H9 (cell line): ENCODE measurements around the gene PEDS1. TPM values are rescaled to one million over a fixed set of nuclear protein-coding genes. Genes with fewer than 3 reads are reported as not detected.

ENCODE experiments used
- DNase-seq: peaks from one replicate; pipeline ENCODE4 v3.0.0-alpha.2; 2017
- H2AFZ ChIP-seq: one replicate; pipeline ENCODE4 v1.6.1; 2013; ENCODE audit warnings: mild to moderate bottlenecking, low read length, control low read depth, moderate library complexity
- H2AK5ac ChIP-seq: 2 replicates; pipeline ENCODE4 v1.6.1; 2013; ENCODE audit warnings: low read length, control low read depth, mixed read lengths; ENCODE audit not compliant: insufficient read length
- H2BK120ac ChIP-seq: one replicate; pipeline ENCODE4 v1.6.1; 2013; ENCODE audit warnings: low read depth, mild to moderate bottlenecking, low read length, control low read depth, inconsistent platforms; ENCODE audit not compliant: poor library complexity, severe bottlenecking
- H2BK12ac ChIP-seq: 2 replicates; pipeline ENCODE4 v1.6.1; 2013; ENCODE audit warnings: low read length, control low read depth, mixed read lengths, low read depth; ENCODE audit not compliant: insufficient read length
- H2BK15ac ChIP-seq: 2 replicates; pipeline ENCODE4 v1.6.1; 2013; ENCODE audit warnings: low read depth, low read length, control low read depth
- H2BK20ac ChIP-seq: one replicate; pipeline ENCODE4 v1.6.1; 2013; ENCODE audit warnings: low read depth, mild to moderate bottlenecking, low read length, control low read depth, inconsistent platforms; ENCODE audit not compliant: poor library complexity, severe bottlenecking
- H2BK5ac ChIP-seq: 2 replicates; pipeline ENCODE4 v1.6.1; 2013; ENCODE audit warnings: low read length, control low read depth, mixed read lengths; ENCODE audit not compliant: insufficient read length
- H3K14ac ChIP-seq: 2 replicates; pipeline ENCODE4 v1.6.1; 2013; ENCODE audit warnings: low read length, control low read depth; ENCODE audit not compliant: insufficient read depth
- H3K18ac ChIP-seq: 2 replicates; pipeline ENCODE4 v1.6.1; 2013; ENCODE audit warnings: low read depth, mild to moderate bottlenecking, mixed read lengths, low read length, control low read depth; ENCODE audit not compliant: insufficient read length
- H3K23ac ChIP-seq: 2 replicates; pipeline ENCODE4 v1.6.1; 2013; ENCODE audit warnings: low read length, control low read depth, mixed read lengths, low read depth; ENCODE audit not compliant: insufficient read length
- H3K23me2 ChIP-seq: 2 replicates; pipeline ENCODE4 v1.6.1; 2013; ENCODE audit warnings: low read depth, mild to moderate bottlenecking, mixed read lengths, low read length, control low read depth; ENCODE audit not compliant: insufficient read length, poor library complexity, severe bottlenecking
- H3K27ac ChIP-seq: 2 replicates; pipeline ENCODE4 v1.5.1; 2013; ENCODE audit warnings: low read length, control low read depth, mixed read lengths, low read depth; ENCODE audit not compliant: insufficient read length
- H3K27me3 ChIP-seq: 2 replicates; pipeline ENCODE4 v1.6.1; 2013; ENCODE audit warnings: low read length, control low read depth, inconsistent platforms; ENCODE audit not compliant: insufficient read depth
- H3K4ac ChIP-seq: 2 replicates; pipeline ENCODE4 v1.6.1; 2013; ENCODE audit warnings: low read depth, mild to moderate bottlenecking, control low read depth, inconsistent platforms, low read length, moderate library complexity
- H3K4me1 ChIP-seq: 2 replicates; pipeline ENCODE4 v1.6.1; 2013; ENCODE audit warnings: low read length, control low read depth, inconsistent platforms; ENCODE audit not compliant: insufficient read depth
- H3K4me2 ChIP-seq: 2 replicates; pipeline ENCODE4 v1.6.1; 2013; ENCODE audit warnings: low read length, control low read depth, mixed read lengths; ENCODE audit not compliant: insufficient read length, insufficient read depth
- H3K56ac ChIP-seq: 2 replicates; pipeline ENCODE4 v1.6.1; 2013; ENCODE audit warnings: low read depth, mild to moderate bottlenecking, mixed read lengths, low read length, control low read depth; ENCODE audit not compliant: insufficient read length
- H3K79me1 ChIP-seq: 2 replicates; pipeline ENCODE4 v1.6.1; 2013; ENCODE audit warnings: low read depth, mild to moderate bottlenecking, moderate library complexity, low read length, control low read depth, inconsistent platforms; ENCODE audit not compliant: insufficient read depth, poor library complexity, severe bottlenecking
- H3K79me2 ChIP-seq: 2 replicates; pipeline ENCODE4 v1.6.1; 2013; ENCODE audit warnings: low read length, control low read depth, inconsistent platforms; ENCODE audit not compliant: insufficient read depth
- H3K9ac ChIP-seq: 2 replicates; pipeline ENCODE4 v1.6.1; 2013; ENCODE audit warnings: low read length, control low read depth, mixed read lengths; ENCODE audit not compliant: insufficient read length; ENCODE audit errors: extremely low read depth
- H3K9me3 ChIP-seq: one replicate; pipeline ENCODE4 v1.6.1; 2013; ENCODE audit warnings: low read depth, low read length, inconsistent platforms; ENCODE audit not compliant: control insufficient read depth
- H3T11ph ChIP-seq: one replicate; pipeline ENCODE4 v1.6.1; 2013; ENCODE audit warnings: mild to moderate bottlenecking, low read length, control low read depth, inconsistent platforms
- H4K20me1 ChIP-seq: one replicate; pipeline ENCODE4 v1.6.1; 2013; ENCODE audit not compliant: control insufficient read depth, insufficient read length, insufficient read depth
- H4K5ac ChIP-seq: 2 replicates; pipeline ENCODE4 v1.6.1; 2013; ENCODE audit warnings: low read depth, mild to moderate bottlenecking, mixed read lengths, low read length, control low read depth; ENCODE audit not compliant: insufficient read length
- H4K8ac ChIP-seq: replicated peaks from 2 replicates; pipeline ENCODE4 v1.6.1; 2013; ENCODE audit warnings: low read length, control low read depth, mixed read lengths, low read depth; ENCODE audit not compliant: insufficient read length
- H4K91ac ChIP-seq: 2 replicates; pipeline ENCODE4 v1.6.1; 2013; ENCODE audit warnings: low read depth, mild to moderate bottlenecking, moderate library complexity, mixed read lengths, low read length, control low read depth; ENCODE audit not compliant: insufficient read length
- H3K27ac Mint-ChIP-seq, 3 experiments: 2 replicates in 2 of 3; 3 replicates in 1 of 3; pipeline ENCODE4 v1.8.0; 2020 to 2021; ENCODE audit warnings: mixed read lengths in 3 of 3, mild to moderate bottlenecking in 1 of 3, moderate library complexity in 1 of 3
- H3K27me3 Mint-ChIP-seq: 2 replicates; pipeline ENCODE4 v1.8.0; 2021; ENCODE audit warnings: low read depth, mild to moderate bottlenecking, moderate library complexity, mixed read lengths
- H3K36me3 Mint-ChIP-seq, 3 experiments: 2 replicates in 2 of 3; 3 replicates in 1 of 3; pipeline ENCODE4 v1.8.0; 2020 to 2021; ENCODE audit warnings: low read depth in 3 of 3, mixed read lengths in 3 of 3; ENCODE audit not compliant: insufficient read depth in 1 of 3
- H3K4me1 Mint-ChIP-seq, 2 experiments: 2 replicates each; pipeline ENCODE4 v1.8.0; 2020; ENCODE audit warnings: mixed read lengths in 2 of 2
- H3K4me3 Mint-ChIP-seq, 2 experiments: 2 replicates in 1 of 2; 3 replicates in 1 of 2; pipeline ENCODE4 v1.8.0; 2020 to 2021; ENCODE audit warnings: mild to moderate bottlenecking in 2 of 2, mixed read lengths in 2 of 2, moderate library complexity in 1 of 2
- H3K9me3 Mint-ChIP-seq, 2 experiments: 2 replicates in 1 of 2; 3 replicates in 1 of 2; pipeline ENCODE4 v1.8.0; 2020; ENCODE audit warnings: mild to moderate bottlenecking in 2 of 2, mixed read lengths in 2 of 2, moderate library complexity in 1 of 2
- CTCF ChIP-seq: fragments of 200-600 bp; sonication (generic); conservative IDR thresholded peaks from 3 replicates; pipeline ENCODE4 v1.8.0; 2021; ENCODE audit warnings: antibody characterized with exemption, mild to moderate bottlenecking
- WGBS: extraction: QIAGEN DNeasy Blood & Tissue Kit; methylation state at CpG from one replicate; pipeline ENCODE4 v1.1.7; 2013; ENCODE audit warnings: missing lambda C conversion rate, low lambda C conversion rate, mixed read lengths; ENCODE audit not compliant: insufficient read length; ENCODE audit errors: extremely low coverage; 5-methylcytosine and 5-hydroxymethylcytosine counted together
- total RNA-seq: library from RNA; stranded (reverse); gene quantifications from 2 replicates; pipeline ENCODE4 v1.2.1, GENCODE V29; 2021

Gene PEDS1
- total RNA-seq, 1 experiment from 2014 or later: 29.3 TPM

GRCh38 chr20:50191065-50191543 is 37.6 kb upstream of the PEDS1 start:
- DNase-seq: no peak
- no CpG with 5 or more reads among the region's 69 CpGs for WGBS
- H3K27ac ChIP-seq: no peak overlapping the region

More at GRCh38 chr20:50191065-50191543, 37.6 kb upstream of the PEDS1 start:
- Histone ChIP-seq H2BK20ac (no peak overlapping the region), H3K9me3 (no peaks in the 10 kb centered on the region), H3K27me3 (no peaks in the 10 kb centered on the region), H3K23me2 (peaks cover 5% of the 10 kb centered on the region), H3K18ac (no peak overlapping the region), H2AK5ac (no peak overlapping the region), H2AFZ (no peak overlapping the region), H3K4me2 (no peak overlapping the region), H2BK120ac (no peak overlapping the region), H4K20me1 (peaks cover 3% of the 10 kb centered on the region), H2BK12ac (no peak overlapping the region), H2BK15ac (no peak overlapping the region), H3K79me1 (no peaks in the 10 kb centered on the region), H4K91ac (no peak overlapping the region), H3K23ac (no peak overlapping the region), H4K5ac (no peak overlapping the region), H3K79me2 (peaks cover 1% of the 10 kb centered on the region; the same call in 1 of the 2 replicates), H3K4me1 (peaks cover 3% of the 10 kb centered on the region; the same call in 1 of the 2 replicates), H3T11ph (no peak overlapping the region), H4K8ac (no peak overlapping the region), H3K14ac (no peak overlapping the region), H3K4ac (no peak overlapping the region), H3K56ac (no peak overlapping the region), H2BK5ac (no peak overlapping the region), H3K9ac (no peak overlapping the region)
- peaks cover 1% of the 10 kb centered on the region for H3K27me3 Mint-ChIP-seq
- H3K36me3 Mint-ChIP-seq: peaks cover 0 to 5% (median 0%) of the 10 kb centered on the region in 3 experiments; a peak in 3 of 7 replicates
- peaks cover 43 to 59% of the 10 kb centered on the region in 2 experiments for H3K4me1 Mint-ChIP-seq
- no peak for TF ChIP-seq CTCF
- H3K4me3 Mint-ChIP-seq: peak overlapping the region; percentile 64 to 79
- H3K27ac Mint-ChIP-seq: no peak overlapping the region
- H3K9me3 Mint-ChIP-seq: no peaks in the 10 kb centered on the region; a peak in 1 of 5 replicates
